Brain microvascular endothelial cell (primary cell): ENCODE data around the gene CDX2.

Source experiments
- DNase-seq: peaks from one replicate; pipeline ENCODE4 v3.0.0-alpha.2; 2020
- H3K27ac ChIP-seq: fragments of 250-450 bp; sonication (Bioruptor Pico); 2 replicates; pipeline ENCODE4 v1.5.1; 2020; ENCODE audit warnings: mild to moderate bottlenecking, moderate library complexity
- H3K27me3 ChIP-seq: fragments of 250-450 bp; sonication (Bioruptor Pico); replicated peaks from 2 replicates; pipeline ENCODE4 v1.5.1; 2020; ENCODE audit warnings: mild to moderate bottlenecking
- H3K36me3 ChIP-seq: fragments of 250-450 bp; sonication (Bioruptor Pico); replicated peaks from 2 replicates; pipeline ENCODE4 v1.5.1; 2020; ENCODE audit warnings: mild to moderate bottlenecking
- H3K4me3 ChIP-seq: 2 replicates; pipeline ENCODE4 v1.5.1; 2011; ENCODE audit warnings: low read depth, mild to moderate bottlenecking, control low read depth, low read length, moderate library complexity
- in situ Hi-C: cut with HindIII; loops from 2 replicates; pipeline ENCODE4 v1.10.0; 2017; ENCODE audit warnings: low sequenced_read_pairs, low pct_ligation_motif_present
- TF ChIP-seq, protein P1 (sequence below): IDR thresholded peaks from 2 replicates; pipeline ENCODE4 v1.5.1; 2011; ENCODE audit warnings: low read depth, mild to moderate bottlenecking, moderate library complexity, low read length, control low read depth, inconsistent platforms; ENCODE audit errors: missing control alignments

Gene CDX2

DNA sequence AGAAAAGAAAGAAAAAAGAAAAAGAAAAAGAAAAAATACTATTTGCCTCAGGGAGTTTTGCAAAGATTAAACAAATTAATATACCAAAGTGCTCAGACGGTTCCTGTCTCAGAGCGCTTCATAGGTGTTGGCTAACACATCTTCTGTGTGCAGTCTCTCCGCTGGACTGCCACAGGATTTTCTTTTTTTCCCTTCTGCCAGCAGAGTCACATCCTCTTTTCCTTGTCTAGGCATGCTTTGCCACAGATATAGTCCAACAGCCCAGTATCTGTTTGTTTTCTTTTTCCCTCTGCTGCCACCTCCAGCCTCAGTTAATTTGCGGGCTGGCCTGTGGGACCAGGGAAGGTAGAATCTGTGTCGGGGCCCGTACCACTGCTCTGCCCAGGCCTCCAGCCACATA lies 22.8 kb upstream of the CDX2 start:
- no peak for DNase-seq
- peaks cover 8% of the 10 kb centered on the region for H3K27me3 ChIP-seq
- no peak overlapping the region for H3K4me3 ChIP-seq
- TF ChIP-seq, protein P1, sequence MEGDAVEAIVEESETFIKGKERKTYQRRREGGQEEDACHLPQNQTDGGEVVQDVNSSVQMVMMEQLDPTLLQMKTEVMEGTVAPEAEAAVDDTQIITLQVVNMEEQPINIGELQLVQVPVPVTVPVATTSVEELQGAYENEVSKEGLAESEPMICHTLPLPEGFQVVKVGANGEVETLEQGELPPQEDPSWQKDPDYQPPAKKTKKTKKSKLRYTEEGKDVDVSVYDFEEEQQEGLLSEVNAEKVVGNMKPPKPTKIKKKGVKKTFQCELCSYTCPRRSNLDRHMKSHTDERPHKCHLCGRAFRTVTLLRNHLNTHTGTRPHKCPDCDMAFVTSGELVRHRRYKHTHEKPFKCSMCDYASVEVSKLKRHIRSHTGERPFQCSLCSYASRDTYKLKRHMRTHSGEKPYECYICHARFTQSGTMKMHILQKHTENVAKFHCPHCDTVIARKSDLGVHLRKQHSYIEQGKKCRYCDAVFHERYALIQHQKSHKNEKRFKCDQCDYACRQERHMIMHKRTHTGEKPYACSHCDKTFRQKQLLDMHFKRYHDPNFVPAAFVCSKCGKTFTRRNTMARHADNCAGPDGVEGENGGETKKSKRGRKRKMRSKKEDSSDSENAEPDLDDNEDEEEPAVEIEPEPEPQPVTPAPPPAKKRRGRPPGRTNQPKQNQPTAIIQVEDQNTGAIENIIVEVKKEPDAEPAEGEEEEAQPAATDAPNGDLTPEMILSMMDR, result no peak
- no peaks in the 10 kb centered on the region for H3K36me3 ChIP-seq
- no peak overlapping the region for H3K27ac ChIP-seq
- in situ Hi-C loops, result no loop called here

DNA sequence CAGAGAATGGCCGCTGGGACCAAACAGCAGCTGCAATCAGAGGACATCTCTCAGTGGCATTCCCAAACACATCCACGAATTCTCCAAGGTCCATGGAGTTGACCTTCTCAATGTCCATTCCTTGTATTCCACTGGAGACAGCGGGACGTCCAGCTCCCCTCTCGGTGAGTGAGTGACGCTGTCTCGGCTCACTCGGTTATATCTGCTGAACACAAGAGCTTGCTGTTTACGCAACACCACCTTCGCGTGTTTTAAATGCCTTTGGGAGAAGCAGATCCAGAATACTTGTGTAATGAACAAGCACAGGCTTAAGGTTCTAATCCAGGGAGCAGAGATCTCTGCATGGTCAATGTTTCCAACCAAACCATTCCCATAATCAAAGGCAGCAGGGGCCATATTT lies 19.4 kb upstream of the CDX2 start, which contains the start of gene URAD:
TSS of gene URAD (minus strand) at position 174 of the 400 bp plus-strand sequence. CDS start at position 118, 56 bp downstream.
- H3K27ac ChIP-seq, result no peak within 1 kb of the TSS
- DNase-seq, result no peak
- no peaks in the 10 kb centered on the region for H3K36me3 ChIP-seq
- no peak within 1 kb of the TSS for H3K4me3 ChIP-seq
- H3K27me3 ChIP-seq, result peaks cover 9% of the 10 kb centered on the region
- TF ChIP-seq, protein P1, result no peak
- in situ Hi-C loops, result no loop called here

DNA sequence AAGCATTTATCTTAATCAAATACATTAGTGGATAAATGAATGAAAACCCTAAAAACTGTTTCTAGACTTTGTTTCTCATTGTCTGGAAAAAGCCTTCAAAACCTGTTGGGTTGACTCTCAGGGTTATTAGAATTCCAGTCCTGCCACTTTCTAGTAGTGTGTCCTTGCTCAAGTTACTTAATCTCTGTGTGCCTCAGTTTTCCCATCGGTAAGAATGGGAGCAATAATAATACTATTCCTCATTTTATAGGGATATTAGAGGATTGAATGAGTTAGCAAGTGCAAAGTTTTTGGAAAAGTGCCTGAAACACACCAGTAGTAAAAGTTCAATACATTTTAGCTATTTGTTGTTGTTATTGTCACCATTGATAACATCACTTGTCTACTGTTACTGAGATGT lies 16.5 kb upstream of the CDX2 start:
- Histone ChIP-seq H3K36me3 (no peaks in the 10 kb centered on the region), H3K27me3 (peaks cover 35% of the 10 kb centered on the region), H3K27ac (no peak overlapping the region), H3K4me3 (no peak overlapping the region)
- in situ Hi-C loops, result no loop called here
- TF ChIP-seq, protein P1, result no peak
- no peak for DNase-seq

DNA sequence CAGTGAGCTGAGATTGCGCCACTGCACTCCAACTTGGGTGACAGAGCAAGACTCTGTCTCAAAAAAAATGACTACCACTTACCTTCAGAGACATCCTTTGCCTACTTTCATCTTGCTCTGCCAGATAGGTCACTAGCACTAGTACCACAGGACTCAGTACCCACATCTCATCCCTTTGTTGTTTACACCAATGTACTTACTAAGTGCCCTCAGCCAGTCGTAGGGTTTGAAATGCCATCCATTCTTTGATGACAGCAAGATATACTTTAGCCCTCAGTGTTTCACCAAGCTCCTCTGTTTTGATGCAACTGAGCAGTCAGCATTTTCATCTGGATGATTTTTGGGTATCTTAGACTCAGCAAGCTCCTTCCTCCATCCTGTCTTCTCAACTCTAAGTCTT lies 13.2 kb upstream of the CDX2 start:
- Histone ChIP-seq H3K4me3 (no peak overlapping the region), H3K36me3 (no peaks in the 10 kb centered on the region), H3K27me3 (peaks cover 64% of the 10 kb centered on the region), H3K27ac (no peak overlapping the region)
- DNase-seq, result no peak
- in situ Hi-C loops, result no loop called here
- TF ChIP-seq, protein P1, result no peak

DNA sequence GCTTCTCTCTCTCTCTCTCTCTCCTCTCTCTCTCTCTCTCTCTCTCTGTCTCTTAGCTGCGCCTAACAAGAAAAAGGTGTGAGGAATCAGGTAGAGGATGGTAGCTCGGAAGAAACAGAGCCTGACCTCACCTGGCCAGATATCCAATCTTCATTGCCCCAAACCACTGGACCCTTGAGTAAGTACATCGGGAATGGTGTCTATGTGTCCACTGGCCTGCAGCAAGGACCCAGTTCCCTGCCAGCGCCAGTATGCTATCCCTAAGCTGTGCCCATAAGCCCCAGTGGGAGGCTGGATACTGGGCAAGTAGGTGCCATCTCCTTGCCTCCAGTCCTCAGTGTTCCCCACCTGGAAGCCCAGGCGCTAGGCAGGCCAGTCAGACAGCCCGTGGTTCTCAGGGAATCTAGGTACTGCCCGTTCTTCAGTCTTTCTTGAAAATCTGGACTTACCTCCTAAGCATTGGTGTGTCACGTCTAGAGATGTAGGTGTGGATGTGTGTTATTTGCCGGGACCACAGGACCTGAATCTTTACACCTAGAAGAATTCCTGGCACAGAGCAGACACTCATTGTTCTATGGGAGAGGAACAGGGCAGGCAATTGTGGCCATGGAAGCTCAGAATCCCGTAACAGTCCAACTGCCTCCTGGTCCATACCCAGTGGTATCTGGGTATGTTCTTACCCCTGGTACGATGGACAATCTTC lies 12.0 kb upstream of the CDX2 start:
- peaks cover 70% of the 10 kb centered on the region for H3K27me3 ChIP-seq
- in situ Hi-C loops, result no loop called here
- no peak overlapping the region for H3K4me3 ChIP-seq
- no peaks in the 10 kb centered on the region for H3K36me3 ChIP-seq
- no peak overlapping the region for H3K27ac ChIP-seq
- TF ChIP-seq, protein P1, result no peak
- DNase-seq, result no peak
